HL-60/S4 treated with retinoic acid at 250 ng/mL for 4 days and 3 days (cell line): ENCODE results near the gene ZC3H12D.
"Not testable (repeated sequence)": the region's sequence is repeated elsewhere in the genome, so short reads cannot be mapped to it uniquely, and the experiment has no call there.

Experiments used
- in situ Hi-C: fragments of 300-500 bp; cut with MboI; formaldehyde crosslinking; loops from 2 replicates; pipeline ENCODE4 v1.7.0; 2022; ENCODE audit warnings: low sequenced_read_pairs

ZC3H12D gene

DNA sequence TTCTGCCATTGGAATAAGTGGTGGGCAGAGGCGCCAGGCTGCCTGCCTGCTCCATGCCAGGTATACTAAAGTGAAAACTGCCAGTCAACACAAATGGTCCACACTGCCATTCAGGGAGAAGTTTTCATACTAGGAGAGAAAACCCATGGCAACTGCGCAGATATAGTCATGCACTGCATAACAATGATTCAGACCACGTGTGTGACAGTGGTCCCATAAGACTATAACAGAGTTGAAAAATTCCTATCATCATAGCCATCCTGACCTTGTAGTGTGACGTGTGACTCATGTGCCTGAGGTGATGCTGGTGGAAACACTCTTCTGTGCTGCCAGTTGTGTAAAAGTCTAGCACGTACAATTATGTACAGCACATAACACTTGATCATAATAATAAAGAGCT is 25.1 kb downstream of the ZC3H12D start:
- in situ Hi-C loops = no loop called here

DNA sequence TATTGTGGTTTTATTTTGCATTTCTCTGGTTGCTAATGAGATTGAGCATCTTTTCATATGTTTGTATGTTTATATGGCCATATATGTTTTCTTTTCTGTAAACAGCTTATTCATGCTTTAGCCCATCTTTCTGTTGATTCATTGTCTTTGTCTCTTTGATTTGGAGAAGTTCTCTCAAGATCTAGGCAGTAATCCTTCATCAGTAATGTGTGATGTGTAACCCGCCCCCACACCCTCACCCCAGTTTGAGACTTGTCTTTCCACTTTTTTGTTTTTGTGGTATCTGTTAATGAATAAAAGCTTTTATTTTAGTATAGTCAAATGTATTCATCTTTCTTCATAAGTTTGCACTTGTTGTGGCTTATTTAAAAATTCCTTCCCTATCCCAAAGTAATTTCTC is 26.0 kb downstream of the ZC3H12D start:
- in situ Hi-C loops = no loop called here

- in situ Hi-C loops = no loop called here
Measured at GRCh38 chr6:149458196-149458595, 26.6 kb downstream of the ZC3H12D start.

GRCh38 chr6:149457316-149457884 is 27.4 kb downstream of the ZC3H12D start:
- in situ Hi-C loops = no loop called here

GRCh38 chr6:149456311-149457021 is 28.3 kb downstream of the ZC3H12D start:
- in situ Hi-C loops = no loop called here

- in situ Hi-C loops = no loop called here
Measured at GRCh38 chr6:149455031-149455732, 29.6 kb downstream of the ZC3H12D start.

DNA sequence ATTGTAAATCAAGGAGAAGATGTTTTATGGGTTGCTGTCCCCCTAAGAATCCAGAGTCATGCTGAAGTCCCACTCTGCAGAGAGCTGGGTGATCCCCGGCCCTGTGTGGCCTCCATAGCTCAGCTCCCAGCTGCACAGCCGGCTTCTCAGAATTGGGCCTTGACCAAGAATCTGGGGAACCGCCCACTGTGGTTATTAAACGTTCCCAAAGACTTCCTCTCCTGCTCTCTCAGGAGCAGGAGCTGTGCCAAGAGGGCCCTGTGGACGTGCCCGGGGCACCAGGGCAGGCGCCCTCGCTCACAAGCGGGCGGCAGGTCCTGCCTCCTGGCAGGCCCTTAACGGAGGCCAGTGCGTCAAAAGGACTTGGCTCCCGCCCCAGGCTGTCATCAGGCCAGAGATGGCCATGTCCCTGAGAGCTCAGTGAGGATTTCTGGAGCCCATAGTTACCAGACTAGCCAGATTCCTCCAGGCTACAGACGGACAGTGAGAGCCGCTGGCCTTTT is 30.4 kb downstream of the ZC3H12D start:
- in situ Hi-C loops = no loop called here

GRCh38 chr6:149453597-149454345 is 31.0 kb downstream of the ZC3H12D start:
- in situ Hi-C loops = no loop called here

DNA sequence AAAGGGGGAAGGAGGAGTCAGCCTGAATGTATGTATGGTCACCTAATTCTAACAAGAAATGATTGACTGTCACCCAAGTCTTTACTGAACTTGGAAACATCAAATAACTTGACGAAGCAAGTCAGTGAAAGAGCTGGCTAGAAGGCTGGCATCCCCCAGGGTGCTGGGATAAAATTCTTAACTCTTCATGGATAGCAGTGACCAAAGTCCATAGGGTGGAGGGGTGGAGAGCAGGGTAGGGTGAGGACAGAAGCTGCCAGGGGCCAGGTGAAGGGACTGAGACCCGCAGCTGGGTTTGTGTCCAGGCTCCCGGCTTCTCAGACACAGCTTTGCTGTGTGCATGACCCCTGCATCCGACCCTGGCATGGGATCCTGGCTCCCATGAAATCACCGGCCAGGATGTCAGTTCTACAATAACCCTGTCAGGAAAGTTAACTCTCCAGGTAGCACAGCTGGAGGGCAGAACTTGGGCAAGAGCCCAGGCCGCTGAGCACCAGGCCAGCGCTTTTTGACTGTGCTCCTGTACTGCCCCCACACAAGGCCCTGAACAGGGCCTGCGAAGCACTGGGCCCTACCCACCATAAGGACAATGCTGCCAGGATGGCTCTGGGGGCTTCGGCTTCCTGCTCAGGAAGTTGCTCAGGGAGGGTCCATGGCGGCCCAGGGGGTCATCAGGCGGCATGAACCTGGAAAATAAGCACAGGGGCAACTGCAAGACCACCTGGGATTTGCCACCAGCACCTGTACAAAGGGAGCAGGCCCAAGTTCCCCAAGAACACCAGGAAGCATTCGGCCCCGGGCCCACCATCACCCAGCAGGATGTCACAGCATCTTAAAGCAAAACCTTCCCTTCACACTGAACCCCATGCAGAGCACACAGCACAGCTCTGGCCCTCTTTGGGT is 32.5 kb downstream of the ZC3H12D start:
- in situ Hi-C loops = no loop called here

DNA sequence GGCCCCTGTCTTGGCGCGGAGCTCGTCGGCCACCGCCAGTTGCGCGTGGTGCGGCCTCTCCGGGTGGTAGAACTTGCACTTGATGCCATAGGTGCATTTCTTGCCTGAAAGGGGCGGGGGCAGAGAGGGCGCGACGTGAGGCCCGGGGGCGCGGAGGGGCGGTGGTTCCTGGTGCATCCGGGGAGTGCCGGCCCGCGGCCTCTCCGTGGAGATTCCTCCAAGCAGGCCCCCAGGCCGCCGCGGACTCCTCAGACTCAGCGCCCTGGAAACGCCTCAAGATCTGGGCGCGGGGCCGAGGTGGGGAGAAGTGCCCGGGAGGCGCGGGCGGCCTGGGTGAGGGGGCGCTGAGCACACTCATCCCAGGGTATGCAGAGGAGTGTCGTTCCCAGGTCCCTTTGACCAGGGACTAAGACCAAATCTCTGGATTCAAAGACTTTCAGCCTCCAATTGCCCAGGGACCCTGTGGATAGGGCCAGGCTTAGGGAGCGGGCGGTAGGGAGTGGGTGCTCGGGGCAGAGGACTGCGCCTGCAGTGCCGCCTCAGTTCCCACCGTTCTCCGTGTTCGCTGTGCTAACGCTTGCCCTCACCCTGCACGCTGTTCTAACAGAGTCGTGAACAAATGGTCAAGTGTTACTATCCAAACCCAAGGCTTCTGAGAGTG is 33.3 kb downstream of the ZC3H12D start:
- in situ Hi-C loops = no loop called here

DNA sequence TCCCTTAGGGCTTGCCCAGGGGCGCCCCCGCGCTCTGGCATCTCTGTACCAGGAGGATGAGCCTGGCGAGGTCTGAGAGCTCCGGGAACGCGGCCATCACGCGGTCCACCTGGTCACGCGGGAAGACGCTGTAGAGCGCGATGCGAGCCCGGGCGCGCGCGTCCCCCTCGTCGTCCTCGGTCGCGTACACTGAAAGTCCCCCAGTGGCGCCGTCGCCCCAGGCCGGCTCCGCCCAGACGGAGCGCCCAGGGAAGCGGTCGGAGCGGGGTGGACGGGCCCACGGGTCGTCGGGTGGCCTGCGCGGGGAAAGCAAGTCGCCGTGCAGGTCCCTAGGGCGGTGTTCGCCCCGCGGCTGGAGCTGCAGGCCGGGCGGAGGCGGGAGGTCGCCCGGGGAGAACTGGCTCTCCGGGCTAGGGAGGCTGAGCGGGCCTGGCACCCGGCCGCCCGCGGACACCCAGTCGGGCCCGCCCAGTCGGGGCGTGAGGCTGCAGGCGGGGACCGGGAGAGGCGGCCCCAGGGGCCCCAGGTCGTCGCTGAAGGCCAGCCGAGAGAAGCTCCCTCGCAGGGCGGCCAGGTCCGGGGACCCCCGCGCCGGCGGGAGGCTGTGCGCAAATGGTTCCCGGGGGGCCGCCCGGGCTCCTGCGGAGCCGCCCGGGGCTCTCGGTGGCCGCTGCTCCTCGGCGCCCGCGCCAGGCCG is 34.0 kb downstream of the ZC3H12D start:
- in situ Hi-C loops = no loop called here

GRCh38 chr6:149449831-149450678 is 34.8 kb downstream of the ZC3H12D start:
- in situ Hi-C loops = no loop called here

DNA sequence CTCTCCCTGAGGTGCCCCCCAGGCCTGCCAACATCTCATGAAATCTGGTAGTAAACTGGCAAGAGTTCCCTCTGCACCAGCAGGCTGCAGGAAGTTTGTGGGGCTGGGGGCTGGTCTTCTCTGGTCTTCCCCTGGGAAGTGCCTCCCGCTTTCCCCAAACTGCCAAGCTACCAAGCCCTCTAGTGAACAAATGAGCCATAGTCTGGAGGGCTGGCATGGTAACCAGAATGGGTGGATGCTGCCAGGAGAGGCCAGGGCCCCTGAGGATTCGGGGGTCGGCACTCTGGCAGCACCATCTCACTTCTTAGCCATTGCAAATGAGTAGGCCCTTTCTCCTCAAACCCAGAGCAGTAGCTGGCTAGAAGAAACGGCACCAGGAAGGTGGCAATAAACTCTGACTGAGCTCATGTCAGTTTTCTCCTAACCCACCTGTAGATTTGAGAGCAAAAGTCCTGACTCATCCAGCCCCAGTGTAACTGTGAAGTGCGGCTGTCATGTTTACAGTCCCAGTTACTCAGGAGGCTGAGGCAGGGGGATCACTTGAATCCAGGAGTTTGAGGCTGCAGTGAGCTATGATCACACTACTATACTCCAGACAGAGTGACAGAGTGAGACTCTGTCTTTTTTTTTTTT is 35.9 kb downstream of the ZC3H12D start:
- in situ Hi-C loops = no loop called here

DNA sequence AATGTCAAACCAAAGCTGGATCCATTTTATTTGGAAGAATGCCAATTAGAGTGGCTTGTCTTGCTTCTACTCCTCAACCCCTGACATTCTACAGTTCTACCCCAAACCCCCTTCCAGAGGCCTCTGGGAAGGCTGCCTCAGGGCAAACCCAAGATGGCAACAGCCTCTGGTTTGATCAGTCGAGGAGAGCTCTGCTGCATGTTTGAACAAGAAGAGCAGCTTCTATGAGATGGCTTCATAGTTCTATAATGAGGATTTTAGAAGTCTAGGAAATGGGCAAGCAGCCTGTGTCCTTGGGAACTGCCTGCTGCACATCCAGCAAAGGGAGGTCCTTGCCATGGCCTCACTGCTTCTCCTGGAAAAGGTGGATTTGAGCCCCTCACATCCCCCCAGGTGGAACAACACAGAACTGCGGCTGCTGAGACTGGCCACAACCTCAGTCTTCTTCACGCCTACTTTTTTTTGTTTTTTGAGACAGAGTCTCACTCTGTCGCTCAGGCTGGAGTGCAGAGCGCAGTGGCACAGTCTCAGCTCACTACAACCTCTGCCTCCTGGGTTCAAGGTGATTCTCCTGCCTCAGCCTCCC is 37.9 kb downstream of the ZC3H12D start:
- in situ Hi-C loops = no loop called here

GRCh38 chr6:149445573-149445972 is 39.2 kb downstream of the ZC3H12D start:
- in situ Hi-C loops = no loop called here

GRCh38 chr6:149445095-149445466 is 39.7 kb downstream of the ZC3H12D start:
- in situ Hi-C loops = no loop called here

GRCh38 chr6:149444360-149445094 is 40.3 kb downstream of the ZC3H12D start:
- in situ Hi-C loops = not testable (repeated sequence)
